GM23338 (cell line): ENCODE measurements around the gene UBC. TPM values are rescaled to one million over a fixed set of nuclear protein-coding genes. Genes with fewer than 3 reads are reported as not detected.

Experiments
- ATAC-seq: fragments of 200-7000 bp; cut with Tn5 transposase; 3 replicates; pipeline ENCODE4 v1.9.1; 2020
- DNase-seq: peaks from one replicate; pipeline ENCODE4 v3.0.0-alpha.2; 2015; ENCODE audit warnings: low spot score
- H2AFZ ChIP-seq: fragments of 200-600 bp; sonication (generic); 2 replicates; pipeline ENCODE4 v1.8.0; 2016; ENCODE audit warnings: antibody characterized with exemption, mild to moderate bottlenecking, moderate library complexity
- H3F3A ChIP-seq: fragments of 200-600 bp; sonication (generic); replicated peaks from 2 replicates; pipeline ENCODE4 v1.8.0; 2017; ENCODE audit warnings: antibody characterized with exemption, mixed run types, low read depth
- H3K27ac ChIP-seq: fragments of 200-600 bp; sonication (generic); 2 replicates; pipeline ENCODE4 v1.6.1; 2016; ENCODE audit warnings: low read depth
- H3K27me3 ChIP-seq: fragments of 200-600 bp; sonication (generic); 2 replicates; pipeline ENCODE4 v1.8.0; 2016; ENCODE audit warnings: mild to moderate bottlenecking, mixed run types, moderate library complexity; ENCODE audit not compliant: insufficient read depth
- H3K36me3 ChIP-seq: fragments of 200-600 bp; sonication (generic); 2 replicates; pipeline ENCODE4 v1.8.0; 2016; ENCODE audit warnings: mild to moderate bottlenecking; ENCODE audit not compliant: insufficient read depth
- H3K4me1 ChIP-seq: fragments of 200-600 bp; sonication (generic); 2 replicates; pipeline ENCODE4 v1.8.0; 2016; ENCODE audit warnings: mild to moderate bottlenecking, moderate library complexity; ENCODE audit not compliant: insufficient read depth
- H3K4me2 ChIP-seq: fragments of 200-600 bp; sonication (generic); 2 replicates; pipeline ENCODE4 v1.7.1; 2017; ENCODE audit warnings: mixed run types
- H3K4me3 ChIP-seq: fragments of 200-600 bp; sonication (generic); 2 replicates; pipeline ENCODE4 v1.6.1; 2016; ENCODE audit warnings: mixed run types
- H3K79me2 ChIP-seq: fragments of 200-600 bp; sonication (generic); replicated peaks from 2 replicates; pipeline ENCODE4 v1.8.0; 2017; ENCODE audit warnings: mild to moderate bottlenecking; ENCODE audit not compliant: insufficient read depth
- H3K9me2 ChIP-seq: fragments of 200-600 bp; sonication (generic); 2 replicates; pipeline ENCODE4 v1.8.0; 2017; ENCODE audit not compliant: insufficient read depth
- H4K20me1 ChIP-seq: fragments of 200-600 bp; sonication (generic); replicated peaks from 2 replicates; pipeline ENCODE4 v1.8.0; 2017; ENCODE audit warnings: mild to moderate bottlenecking; ENCODE audit not compliant: insufficient read depth
- H3K27ac Mint-ChIP-seq: 2 replicates; pipeline ENCODE4 v1.8.0; 2020; ENCODE audit warnings: inconsistent platforms, mild to moderate bottlenecking, moderate library complexity, mixed read lengths
- H3K27me3 Mint-ChIP-seq: 3 replicates; pipeline ENCODE4 v1.8.0; 2022; ENCODE audit warnings: low read depth, mild to moderate bottlenecking, moderate library complexity, mixed read lengths, inconsistent platforms; ENCODE audit not compliant: insufficient read depth, poor library complexity
- H3K36me3 Mint-ChIP-seq: 3 replicates; pipeline ENCODE4 v1.8.0; 2021; ENCODE audit warnings: low read depth, mild to moderate bottlenecking, inconsistent platforms, moderate library complexity, mixed read lengths
- H3K4me1 Mint-ChIP-seq: 3 replicates; pipeline ENCODE4 v1.8.0; 2020; ENCODE audit warnings: mild to moderate bottlenecking, inconsistent platforms, mixed read lengths
- H3K4me3 Mint-ChIP-seq: 3 replicates; pipeline ENCODE4 v1.8.0; 2021; ENCODE audit warnings: moderate library complexity, mild to moderate bottlenecking, inconsistent platforms, mixed read lengths
- H3K9me3 Mint-ChIP-seq: 3 replicates; pipeline ENCODE4 v1.8.0; 2020; ENCODE audit warnings: moderate library complexity, mild to moderate bottlenecking, inconsistent platforms, mixed read lengths
- ETS1 ChIP-seq: IDR thresholded peaks from 2 replicates; pipeline ENCODE4 v1.6.1; 2016; ENCODE audit warnings: antibody characterized with exemption
- EZH2 ChIP-seq: fragments of 200-600 bp; sonication (generic); IDR thresholded peaks from one replicate; pipeline ENCODE4 v1.8.0; 2017; ENCODE audit warnings: antibody characterized with exemption, mild to moderate bottlenecking, low read depth; ENCODE audit not compliant: unreplicated experiment
- EZH2phosphoT487 ChIP-seq: fragments of 200-600 bp; sonication (generic); IDR thresholded peaks from one replicate; pipeline ENCODE4 v1.8.1; 2018; ENCODE audit warnings: antibody characterized with exemption; ENCODE audit not compliant: unreplicated experiment
- JUNB ChIP-seq: IDR thresholded peaks from one replicate; pipeline ENCODE4 v1.6.1; 2016; ENCODE audit warnings: antibody characterized with exemption; ENCODE audit not compliant: unreplicated experiment
- NANOG ChIP-seq: IDR thresholded peaks from 2 replicates; pipeline ENCODE4 v1.6.1; 2016; ENCODE audit warnings: antibody characterized with exemption, borderline replicate concordance
- POLR2AphosphoS5 ChIP-seq: IDR thresholded peaks from 2 replicates; pipeline ENCODE4 v1.6.1; 2016; ENCODE audit warnings: antibody characterized with exemption, low read depth
- REST ChIP-seq: IDR thresholded peaks from one replicate; pipeline ENCODE4 v1.6.1; 2018; ENCODE audit warnings: antibody characterized with exemption; ENCODE audit not compliant: unreplicated experiment
- ZNF114 ChIP-seq: fragments of 250-450 bp; sonication (Bioruptor Pico); IDR thresholded peaks from 2 replicates; pipeline ENCODE4 v1.5.0; 2020; ENCODE audit warnings: mild to moderate bottlenecking, moderate library complexity
- ZNF331 ChIP-seq: fragments of 250-450 bp; sonication (Bioruptor Pico); IDR thresholded peaks from 2 replicates; pipeline ENCODE4 v1.5.0; 2020; ENCODE audit warnings: low read depth, mild to moderate bottlenecking, moderate library complexity
- ZNF462 ChIP-seq: fragments of 250-450 bp; sonication (Bioruptor Pico); IDR thresholded peaks from 2 replicates; pipeline ENCODE4 v1.5.0; 2020; ENCODE audit warnings: mild to moderate bottlenecking, moderate library complexity
- polyA plus RNA-seq: library from polyadenylated mRNA; unstranded; fragments of >200 nt; fragmentation: Nextera tagmentation; extraction: Ambion mirVana; gene quantifications from 2 replicates; pipeline ENCODE4 v1.2.1, GENCODE V29; 2016
- total RNA-seq: library from RNA; depleted of rRNA; stranded (reverse); fragments of >200 nt; shearing (Covaris generic); gene quantifications from 2 replicates; pipeline ENCODE4 v1.2.3, GENCODE V29; 2014

The UBC gene
- total and polyA plus RNA-seq, 2 experiments from 2014 or later: 511 to 665 TPM

GRCh38 chr12:124946447-124946793 lies 32.0 kb upstream of the UBC start (continued):
- TF ChIP-seq ZNF462 (no peak), REST (no peak), EZH2phosphoT487 (no peak), ZNF114 (CRISPR knock-in tag) (no peak)

GRCh38 chr12:124941170-124941527 lies 26.7 kb upstream of the UBC start:
- DNase-seq: no peak
- no peak for ATAC-seq
- H3K79me2 ChIP-seq: no peaks in the 10 kb centered on the region
- Mint-ChIP-seq H3K27me3 (peaks cover 5% of the 10 kb centered on the region), H3K36me3 (peaks cover 25% of the 10 kb centered on the region), H3K4me3 (no peak overlapping the region), H3K4me1 (peaks cover 11% of the 10 kb centered on the region; the same call in 1 of the 3 replicates), H3K9me3 (no peaks in the 10 kb centered on the region), H3K27ac (no peak overlapping the region)
- peak overlapping the region; percentile 78 for H3K4me2 ChIP-seq
- peaks cover 9% of the 10 kb centered on the region for H3F3A ChIP-seq
- H3K36me3 ChIP-seq: peaks cover 3% of the 10 kb centered on the region; the same call in 1 of the 2 replicates
- H3K27ac ChIP-seq: no peak overlapping the region
- H3K4me3 ChIP-seq: peak overlapping the region; percentile 53
- peaks cover 11% of the 10 kb centered on the region; the same call in 1 of the 2 replicates for H3K4me1 ChIP-seq
- no peak overlapping the region for H2AFZ ChIP-seq
- H3K27me3 ChIP-seq: no peaks in the 10 kb centered on the region
- peaks cover 1% of the 10 kb centered on the region; the same call in 1 of the 2 replicates for H4K20me1 ChIP-seq
- H3K9me2 ChIP-seq: no peaks in the 10 kb centered on the region
- no peak for TF ChIP-seq NANOG
- no peak for TF ChIP-seq POLR2AphosphoS5
- no peak for TF ChIP-seq ETS1
- TF ChIP-seq REST: no peak
- no peak for TF ChIP-seq ZNF331 (CRISPR knock-in tag)
- TF ChIP-seq JUNB: no peak
- no peak for TF ChIP-seq EZH2
